HL-60 (cell line): ENCODE data around the gene IL17RB.

ENCODE experiments used
- DNase-seq, 2 experiments: peaks; one replicate each; pipeline ENCODE4 v3.0.0-alpha.2; 2010 to 2020; ENCODE audit warnings: low read depth in 1 of 2, low spot score in 1 of 2
- H3K27ac ChIP-seq: fragments of 250-450 bp; sonication (Bioruptor Pico); replicated peaks from 2 replicates; pipeline ENCODE4 v1.5.1; 2020; ENCODE audit warnings: mild to moderate bottlenecking, moderate library complexity
- H3K27me3 ChIP-seq: fragments of 250-450 bp; sonication (Bioruptor Pico); 2 replicates; pipeline ENCODE4 v1.5.1; 2021; ENCODE audit warnings: mild to moderate bottlenecking, moderate library complexity; ENCODE audit not compliant: insufficient read depth, poor library complexity, severe bottlenecking
- H3K4me3 ChIP-seq: replicated peaks from 2 replicates; pipeline ENCODE4 v1.5.1; 2011; ENCODE audit warnings: mild to moderate bottlenecking, control low read depth, low read length; ENCODE audit not compliant: insufficient read depth
- CTCF ChIP-seq: IDR thresholded peaks from one replicate; pipeline ENCODE4 v1.5.1; 2011; ENCODE audit warnings: low read length, control low read depth, inconsistent platforms; ENCODE audit not compliant: insufficient read depth
- GABPA ChIP-seq: IDR thresholded peaks from 2 replicates; pipeline ENCODE4 v1.6.1; 2012; ENCODE audit warnings: low read depth
- POLR2AphosphoS5 ChIP-seq: IDR thresholded peaks from 2 replicates; pipeline ENCODE4 v1.6.1; 2012; ENCODE audit warnings: low read depth
- SPI1 ChIP-seq: IDR thresholded peaks from 2 replicates; pipeline ENCODE4 v1.6.1; 2012; ENCODE audit warnings: low read depth, mild to moderate bottlenecking, borderline replicate concordance
- TF ChIP-seq, protein P1 (sequence below): IDR thresholded peaks from 2 replicates; pipeline ENCODE4 v1.6.1; 2012; ENCODE audit warnings: low read depth; ENCODE audit not compliant: insufficient replicate concordance

IL17RB gene

DNA sequence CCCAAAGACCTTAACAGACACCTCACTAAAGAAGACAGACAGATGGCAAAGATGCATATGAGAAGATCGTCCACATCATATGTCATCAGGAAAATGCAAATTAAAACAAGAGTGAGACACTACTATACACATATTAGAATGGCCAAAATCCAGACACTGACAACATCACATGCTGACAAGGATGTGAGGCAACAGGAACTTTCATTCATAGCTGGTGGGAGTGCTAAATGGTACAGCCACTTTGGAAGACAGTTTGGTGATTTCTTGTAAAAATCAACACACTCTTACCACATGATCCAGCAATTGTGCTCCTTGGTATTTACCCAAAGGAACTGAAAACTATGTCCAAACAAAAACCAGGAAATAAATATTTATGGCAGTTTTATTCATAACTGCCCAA, 17.8 kb upstream of the IL17RB start:
- TF ChIP-seq GABPA = no peak
- TF ChIP-seq CTCF = no peak
- TF ChIP-seq SPI1 = no peak
- no peak for TF ChIP-seq POLR2AphosphoS5
- TF ChIP-seq, protein P1, sequence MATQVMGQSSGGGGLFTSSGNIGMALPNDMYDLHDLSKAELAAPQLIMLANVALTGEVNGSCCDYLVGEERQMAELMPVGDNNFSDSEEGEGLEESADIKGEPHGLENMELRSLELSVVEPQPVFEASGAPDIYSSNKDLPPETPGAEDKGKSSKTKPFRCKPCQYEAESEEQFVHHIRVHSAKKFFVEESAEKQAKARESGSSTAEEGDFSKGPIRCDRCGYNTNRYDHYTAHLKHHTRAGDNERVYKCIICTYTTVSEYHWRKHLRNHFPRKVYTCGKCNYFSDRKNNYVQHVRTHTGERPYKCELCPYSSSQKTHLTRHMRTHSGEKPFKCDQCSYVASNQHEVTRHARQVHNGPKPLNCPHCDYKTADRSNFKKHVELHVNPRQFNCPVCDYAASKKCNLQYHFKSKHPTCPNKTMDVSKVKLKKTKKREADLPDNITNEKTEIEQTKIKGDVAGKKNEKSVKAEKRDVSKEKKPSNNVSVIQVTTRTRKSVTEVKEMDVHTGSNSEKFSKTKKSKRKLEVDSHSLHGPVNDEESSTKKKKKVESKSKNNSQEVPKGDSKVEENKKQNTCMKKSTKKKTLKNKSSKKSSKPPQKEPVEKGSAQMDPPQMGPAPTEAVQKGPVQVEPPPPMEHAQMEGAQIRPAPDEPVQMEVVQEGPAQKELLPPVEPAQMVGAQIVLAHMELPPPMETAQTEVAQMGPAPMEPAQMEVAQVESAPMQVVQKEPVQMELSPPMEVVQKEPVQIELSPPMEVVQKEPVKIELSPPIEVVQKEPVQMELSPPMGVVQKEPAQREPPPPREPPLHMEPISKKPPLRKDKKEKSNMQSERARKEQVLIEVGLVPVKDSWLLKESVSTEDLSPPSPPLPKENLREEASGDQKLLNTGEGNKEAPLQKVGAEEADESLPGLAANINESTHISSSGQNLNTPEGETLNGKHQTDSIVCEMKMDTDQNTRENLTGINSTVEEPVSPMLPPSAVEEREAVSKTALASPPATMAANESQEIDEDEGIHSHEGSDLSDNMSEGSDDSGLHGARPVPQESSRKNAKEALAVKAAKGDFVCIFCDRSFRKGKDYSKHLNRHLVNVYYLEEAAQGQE = no peak
- Histone ChIP-seq H3K27ac (no peak overlapping the region), H3K27me3 (peaks cover 3% of the 10 kb centered on the region), H3K4me3 (no peak overlapping the region)
- no peak for DNase-seq

- no peak for DNase-seq
- no peak overlapping the region for H3K27ac ChIP-seq
- H3K4me3 ChIP-seq = no peak overlapping the region
- TF ChIP-seq, protein P1 = no peak
- peaks cover 3% of the 10 kb centered on the region for H3K27me3 ChIP-seq
Observed at GRCh38 chr3:53829605-53830004, 16.8 kb upstream of the IL17RB start.

GRCh38 chr3:53830944-53831343, 15.4 kb upstream of the IL17RB start:
- Histone ChIP-seq H3K4me3 (no peak overlapping the region), H3K27me3 (peaks cover 3% of the 10 kb centered on the region), H3K27ac (peak overlapping the region; percentile 47)
- DNase-seq = no peak
- TF ChIP-seq POLR2AphosphoS5 = no peak
- no peak for TF ChIP-seq GABPA
- TF ChIP-seq CTCF = no peak
- TF ChIP-seq SPI1 = no peak
- TF ChIP-seq, protein P1 = no peak

DNA sequence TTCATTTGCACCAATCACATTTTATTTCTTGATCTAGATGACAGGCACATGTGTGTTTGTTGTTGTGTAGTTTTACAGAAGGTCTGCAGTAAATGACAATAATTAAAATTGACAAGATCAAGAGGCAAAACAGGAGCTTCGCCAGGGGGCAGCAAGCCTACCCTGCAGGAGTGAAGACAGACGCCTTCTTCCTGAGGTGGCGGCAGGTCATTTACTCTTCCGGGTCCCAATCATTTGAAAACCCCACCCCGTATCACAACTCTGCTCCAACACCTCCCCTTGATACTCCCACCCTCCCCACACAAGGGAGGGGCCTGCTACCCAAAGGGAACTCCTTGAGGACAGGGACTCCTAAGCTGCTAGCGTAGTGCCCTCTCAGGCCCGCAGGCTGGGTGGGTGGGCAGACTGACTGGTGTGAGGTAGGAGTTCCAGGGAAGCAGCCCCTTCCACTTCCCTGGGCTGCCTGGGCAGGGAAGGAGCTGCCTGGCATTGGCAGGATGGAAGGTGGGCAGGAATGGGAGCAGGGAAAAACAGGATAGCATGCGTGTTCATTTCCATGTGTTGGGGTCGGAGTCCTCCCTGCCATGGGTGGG, 13.2 kb upstream of the IL17RB start:
- DNase-seq = no peak
- Histone ChIP-seq H3K27me3 (no peaks in the 10 kb centered on the region), H3K4me3 (no peak overlapping the region), H3K27ac (peak overlapping the region; percentile 65)
- TF ChIP-seq SPI1 (no peak), CTCF (no peak), POLR2AphosphoS5 (no peak), GABPA (no peak)
- TF ChIP-seq, protein P1 = no peak
